Tibial nerve (tissue), 4 donors: Measurements from ENCODE around the gene DNLZ.

Source experiments
- EP300 ChIP-seq, 2 donors: sonication (generic); formaldehyde crosslinking; IDR thresholded peaks; one replicate each; pipeline ENCODE4 v1.6.1; 2017; ENCODE audit warnings: antibody characterized with exemption in 2 of 2, mild to moderate bottlenecking in 1 of 2
- POLR2A ChIP-seq, 2 donors: fragments of 450-650 bp; IDR thresholded peaks; one replicate each; pipeline ENCODE4 v1.6.1; 2017; ENCODE audit warnings: antibody characterized with exemption in 2 of 2, mild to moderate bottlenecking in 2 of 2, moderate library complexity in 2 of 2
- TF ChIP-seq, protein P1 (sequence below), 5 experiments: fragments of 200-600 bp in 3 of 5; fragments of 450-650 bp in 2 of 5; sonication (generic) in 3 of 5; IDR thresholded peaks; one replicate each; pipeline ENCODE4 v1.5.1; 2016 to 2019; ENCODE audit warnings: antibody characterized with exemption in 5 of 5, mild to moderate bottlenecking in 3 of 5, moderate library complexity in 2 of 5

DNA sequence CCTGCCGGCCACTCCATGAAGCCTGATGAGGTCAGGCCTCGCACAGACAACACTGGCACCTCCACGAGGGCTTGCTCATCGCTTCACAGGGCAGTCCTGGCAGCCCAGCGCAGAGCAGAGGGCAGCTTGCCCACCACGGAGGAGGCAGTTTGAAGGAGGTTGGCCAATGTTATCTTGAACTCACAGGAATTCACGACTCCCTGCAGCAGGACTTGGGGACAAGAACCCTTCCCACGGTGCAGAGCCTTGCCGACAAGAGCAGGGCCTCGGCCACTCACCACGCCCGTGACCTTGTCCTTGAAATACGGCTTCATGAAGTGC is 31.4 kb upstream of the DNLZ start:
- TF ChIP-seq, protein P1, sequence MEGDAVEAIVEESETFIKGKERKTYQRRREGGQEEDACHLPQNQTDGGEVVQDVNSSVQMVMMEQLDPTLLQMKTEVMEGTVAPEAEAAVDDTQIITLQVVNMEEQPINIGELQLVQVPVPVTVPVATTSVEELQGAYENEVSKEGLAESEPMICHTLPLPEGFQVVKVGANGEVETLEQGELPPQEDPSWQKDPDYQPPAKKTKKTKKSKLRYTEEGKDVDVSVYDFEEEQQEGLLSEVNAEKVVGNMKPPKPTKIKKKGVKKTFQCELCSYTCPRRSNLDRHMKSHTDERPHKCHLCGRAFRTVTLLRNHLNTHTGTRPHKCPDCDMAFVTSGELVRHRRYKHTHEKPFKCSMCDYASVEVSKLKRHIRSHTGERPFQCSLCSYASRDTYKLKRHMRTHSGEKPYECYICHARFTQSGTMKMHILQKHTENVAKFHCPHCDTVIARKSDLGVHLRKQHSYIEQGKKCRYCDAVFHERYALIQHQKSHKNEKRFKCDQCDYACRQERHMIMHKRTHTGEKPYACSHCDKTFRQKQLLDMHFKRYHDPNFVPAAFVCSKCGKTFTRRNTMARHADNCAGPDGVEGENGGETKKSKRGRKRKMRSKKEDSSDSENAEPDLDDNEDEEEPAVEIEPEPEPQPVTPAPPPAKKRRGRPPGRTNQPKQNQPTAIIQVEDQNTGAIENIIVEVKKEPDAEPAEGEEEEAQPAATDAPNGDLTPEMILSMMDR (IDR thresholded peaks at IDR 0.05) = no peak
- TF ChIP-seq POLR2A (IDR thresholded peaks at IDR 0.05) (no peak), EP300 (IDR thresholded peaks at IDR 0.05) (no peak)
